Ovary (tissue), 3 donors: ENCODE results near the gene VSIG10L.

Experiments used
- EP300 ChIP-seq: sonication (generic); formaldehyde crosslinking; IDR thresholded peaks from one replicate; pipeline ENCODE4 v1.6.1; 2017; ENCODE audit warnings: antibody characterized with exemption
- POLR2A ChIP-seq: fragments of 450-650 bp; IDR thresholded peaks from one replicate; pipeline ENCODE4 v1.6.1; 2017; ENCODE audit warnings: antibody characterized with exemption, mild to moderate bottlenecking, moderate library complexity
- TF ChIP-seq, protein P1 (sequence below), 3 donors: fragments of 450-650 bp in 2 of 3; fragments of 200-600 bp in 1 of 3; IDR thresholded peaks; one replicate each; pipeline versions ENCODE4 v1.5.1 to v1.8.0; 2016 to 2022; ENCODE audit warnings: antibody characterized with exemption in 3 of 3, mild to moderate bottlenecking in 1 of 3
- donor health status: DM: no; HTN: no; CAD: no.

DNA sequence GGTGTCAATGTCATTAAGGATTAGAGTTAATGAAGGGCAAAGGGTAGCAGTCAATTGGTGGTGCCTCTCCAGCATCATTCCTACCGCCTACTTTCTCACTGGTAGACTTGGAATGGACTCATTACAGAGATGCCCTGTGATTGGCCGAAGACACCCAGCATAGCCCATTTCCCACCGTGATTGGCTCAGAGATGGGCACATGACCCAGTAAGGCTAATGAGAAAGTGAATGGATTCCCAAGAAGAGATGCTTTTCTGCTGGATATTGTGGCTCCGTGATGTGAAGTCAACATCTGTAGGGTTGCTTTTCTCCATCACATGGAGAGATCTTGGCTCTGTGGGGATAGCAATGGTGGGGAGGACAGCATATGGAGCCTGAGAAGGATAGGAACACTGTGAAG is 11.6 kb downstream of the VSIG10L start:
- TF ChIP-seq EP300 (no peak), POLR2A (no peak)
- TF ChIP-seq, protein P1, sequence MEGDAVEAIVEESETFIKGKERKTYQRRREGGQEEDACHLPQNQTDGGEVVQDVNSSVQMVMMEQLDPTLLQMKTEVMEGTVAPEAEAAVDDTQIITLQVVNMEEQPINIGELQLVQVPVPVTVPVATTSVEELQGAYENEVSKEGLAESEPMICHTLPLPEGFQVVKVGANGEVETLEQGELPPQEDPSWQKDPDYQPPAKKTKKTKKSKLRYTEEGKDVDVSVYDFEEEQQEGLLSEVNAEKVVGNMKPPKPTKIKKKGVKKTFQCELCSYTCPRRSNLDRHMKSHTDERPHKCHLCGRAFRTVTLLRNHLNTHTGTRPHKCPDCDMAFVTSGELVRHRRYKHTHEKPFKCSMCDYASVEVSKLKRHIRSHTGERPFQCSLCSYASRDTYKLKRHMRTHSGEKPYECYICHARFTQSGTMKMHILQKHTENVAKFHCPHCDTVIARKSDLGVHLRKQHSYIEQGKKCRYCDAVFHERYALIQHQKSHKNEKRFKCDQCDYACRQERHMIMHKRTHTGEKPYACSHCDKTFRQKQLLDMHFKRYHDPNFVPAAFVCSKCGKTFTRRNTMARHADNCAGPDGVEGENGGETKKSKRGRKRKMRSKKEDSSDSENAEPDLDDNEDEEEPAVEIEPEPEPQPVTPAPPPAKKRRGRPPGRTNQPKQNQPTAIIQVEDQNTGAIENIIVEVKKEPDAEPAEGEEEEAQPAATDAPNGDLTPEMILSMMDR (IDR thresholded peaks at IDR 0.05): no peak
